Gastrocnemius medialis (tissue), 4 donors: ENCODE data around the gene BCL7C.

ENCODE experiments used
- CTCF ChIP-seq, 5 experiments: fragments of 450-650 bp in 3 of 5; fragments of 200-600 bp in 2 of 5; sonication (generic) in 2 of 5; IDR thresholded peaks in 4 of 5; conservative IDR thresholded peaks in 1 of 5; 1 replicate in 4 of 5; 2 replicates in 1 of 5; pipeline ENCODE4 v1.5.1; 2016 to 2019; ENCODE audit warnings: antibody characterized with exemption in 5 of 5, mild to moderate bottlenecking in 3 of 5, moderate library complexity in 3 of 5
- POLR2A ChIP-seq, 2 donors: fragments of 450-650 bp; IDR thresholded peaks; one replicate each; pipeline ENCODE4 v1.6.1; 2017; ENCODE audit warnings: antibody characterized with exemption in 2 of 2, mild to moderate bottlenecking in 2 of 2, moderate library complexity in 2 of 2

GRCh38 chr16:30925995-30926811 is 32.3 kb upstream of the BCL7C start:
- TF ChIP-seq POLR2A (IDR thresholded peaks at IDR 0.05): no peak
- no peak for TF ChIP-seq CTCF (IDR thresholded peaks at IDR 0.05 in 4 of 5, conservative IDR thresholded peaks at IDR 0.05 in 1 of 5)
